Nephron (organoid): Measurements from ENCODE around the gene PPP1R14D.
A peak's percentile ranks its signal among the peaks of the same experiment; 100 is the strongest.

Source experiments
- H3K27ac Mint-ChIP-seq, 3 experiments: 2 replicates each; pipeline ENCODE4 v1.8.0; 2020; ENCODE audit warnings: mixed read lengths in 3 of 3, mild to moderate bottlenecking in 2 of 3, moderate library complexity in 1 of 3
- H3K27me3 Mint-ChIP-seq: 2 replicates; pipeline ENCODE4 v1.8.0; 2021; ENCODE audit warnings: low read depth, mild to moderate bottlenecking, moderate library complexity, mixed read lengths
- H3K36me3 Mint-ChIP-seq: 2 replicates; pipeline ENCODE4 v1.8.0; 2020; ENCODE audit warnings: low read depth, mixed read lengths
- H3K4me1 Mint-ChIP-seq: 2 replicates; pipeline ENCODE4 v1.8.0; 2020; ENCODE audit warnings: mixed read lengths
- H3K4me3 Mint-ChIP-seq, 3 experiments: 2 replicates each; pipeline ENCODE4 v1.8.0; 2020; ENCODE audit warnings: mild to moderate bottlenecking in 3 of 3, mixed read lengths in 3 of 3, moderate library complexity in 2 of 3
- H3K9me3 Mint-ChIP-seq: 2 replicates; pipeline ENCODE4 v1.8.0; 2020; ENCODE audit warnings: mixed read lengths
- CTCF ChIP-seq, 3 experiments: fragments of 200-600 bp; sonication (generic); IDR thresholded peaks; one replicate each; pipeline ENCODE4 v1.5.0; 2021; ENCODE audit warnings: antibody characterized with exemption in 3 of 3; ENCODE audit not compliant: unreplicated experiment in 3 of 3

Gene PPP1R14D

GRCh38 chr15:40821195-40821594, 7.3 kb downstream of the PPP1R14D start:
- TF ChIP-seq CTCF (IDR thresholded peaks at IDR 0.05; ENCODE audit: unreplicated experiment in 3 of 3): no peak
- no peaks in the 10 kb centered on the region for H3K27me3 Mint-ChIP-seq
- no peak overlapping the region for H3K27ac Mint-ChIP-seq
- H3K4me3 Mint-ChIP-seq: no peak overlapping the region
- no peaks in the 10 kb centered on the region for H3K9me3 Mint-ChIP-seq
- no peaks in the 10 kb centered on the region for H3K36me3 Mint-ChIP-seq
- H3K4me1 Mint-ChIP-seq: no peaks in the 10 kb centered on the region

DNA sequence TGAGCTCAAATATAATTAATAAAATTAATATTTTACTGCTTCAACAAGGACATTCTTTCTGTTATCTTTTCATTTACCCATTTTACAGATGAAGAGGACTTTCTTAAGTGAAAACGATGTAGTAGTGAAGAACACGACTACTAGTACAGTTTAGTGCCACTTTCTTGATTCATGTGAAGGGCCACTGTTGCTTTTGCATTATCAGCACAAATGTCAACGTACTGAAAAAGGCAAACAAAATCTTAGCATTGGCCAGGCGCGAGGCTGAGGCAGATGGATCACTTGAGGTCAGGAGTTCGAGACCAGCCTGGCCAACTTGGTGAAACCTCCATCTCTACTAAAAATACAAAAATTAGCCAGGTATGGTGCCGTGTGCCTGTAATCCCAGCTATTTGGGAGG, 9.5 kb downstream of the PPP1R14D start:
- no peak for TF ChIP-seq CTCF (IDR thresholded peaks at IDR 0.05; ENCODE audit: unreplicated experiment in 3 of 3)
- Mint-ChIP-seq H3K27ac (no peak overlapping the region), H3K27me3 (no peaks in the 10 kb centered on the region)

GRCh38 chr15:40815042-40815698, 13.3 kb downstream of the PPP1R14D start:
- Mint-ChIP-seq H3K27me3 (no peaks in the 10 kb centered on the region), H3K9me3 (no peaks in the 10 kb centered on the region), H3K4me3 (no peak overlapping the region), H3K27ac (peak overlapping the region; percentile 59 to 79 (median 61)), H3K36me3 (peaks cover 7% of the 10 kb centered on the region), H3K4me1 (peaks cover 9% of the 10 kb centered on the region)
- no peak for TF ChIP-seq CTCF (IDR thresholded peaks at IDR 0.05; ENCODE audit: unreplicated experiment in 3 of 3)

More for the DNA sequence above, 9.5 kb downstream of the PPP1R14D start:
- peaks cover 7% of the 10 kb centered on the region for H3K36me3 Mint-ChIP-seq
- no peak overlapping the region for H3K4me3 Mint-ChIP-seq
- no peaks in the 10 kb centered on the region for H3K9me3 Mint-ChIP-seq
- H3K4me1 Mint-ChIP-seq: peaks cover 9% of the 10 kb centered on the region

- Mint-ChIP-seq H3K4me3 (no peak overlapping the region), H3K36me3 (peaks cover 10% of the 10 kb centered on the region), H3K27me3 (no peaks in the 10 kb centered on the region), H3K9me3 (no peaks in the 10 kb centered on the region), H3K27ac (no peak overlapping the region), H3K4me1 (peaks cover 20% of the 10 kb centered on the region)
- no peak for TF ChIP-seq CTCF (IDR thresholded peaks at IDR 0.05; ENCODE audit: unreplicated experiment in 3 of 3)
These were observed 15.6 kb downstream of the PPP1R14D start for GRCh38 chr15:40812721-40813425.

DNA sequence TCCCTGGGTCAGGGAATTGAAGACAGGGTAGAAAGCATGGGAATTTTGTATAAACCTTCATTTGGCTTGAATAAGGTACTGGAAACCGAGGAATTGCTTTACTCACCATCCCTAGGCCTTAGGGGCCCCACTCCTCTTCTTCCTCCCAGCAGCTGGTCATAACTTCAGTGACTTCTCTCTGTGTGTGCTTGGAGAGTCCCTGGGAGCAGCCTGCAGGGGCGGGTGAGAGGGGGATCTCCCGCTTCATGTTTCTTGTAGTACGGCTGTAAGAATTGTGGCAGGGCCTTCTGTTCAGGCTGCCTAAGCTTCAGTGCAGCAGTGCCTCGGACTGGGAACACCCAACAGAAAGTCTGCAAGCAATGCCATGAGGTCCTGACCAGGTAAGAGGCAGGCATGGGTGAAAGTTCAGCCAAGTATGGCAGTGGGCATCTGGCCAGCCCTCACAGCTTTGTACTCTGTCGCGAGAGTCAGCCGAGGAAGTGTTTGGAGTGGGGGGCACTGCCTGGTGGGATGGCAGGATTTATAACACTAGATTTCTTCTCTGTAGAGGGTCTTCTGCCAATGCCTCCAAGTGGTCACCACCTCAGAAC, 19.6 kb downstream of the PPP1R14D start:
- Mint-ChIP-seq H3K36me3 (peaks cover 3% of the 10 kb centered on the region), H3K4me3 (peak overlapping the region; percentile 92 to 97 (median 95)), H3K4me1 (peaks cover 23% of the 10 kb centered on the region), H3K27me3 (no peaks in the 10 kb centered on the region), H3K27ac (peak overlapping the region in 2 of 3 experiments; percentile 12 to 97), H3K9me3 (no peaks in the 10 kb centered on the region)
- no peak for TF ChIP-seq CTCF (IDR thresholded peaks at IDR 0.05; ENCODE audit: unreplicated experiment in 3 of 3)
